H9 (cell line): Measurements from ENCODE around the gene KCTD16. TPM values are rescaled to one million over a fixed set of nuclear protein-coding genes. Genes with fewer than 3 reads are reported as not detected.

Experiments
- DNase-seq: peaks from one replicate; pipeline ENCODE4 v3.0.0-alpha.2; 2017
- H2AFZ ChIP-seq: one replicate; pipeline ENCODE4 v1.6.1; 2013; ENCODE audit warnings: mild to moderate bottlenecking, low read length, control low read depth, moderate library complexity
- H2AK5ac ChIP-seq: 2 replicates; pipeline ENCODE4 v1.6.1; 2013; ENCODE audit warnings: low read length, control low read depth, mixed read lengths; ENCODE audit not compliant: insufficient read length
- H2BK120ac ChIP-seq: one replicate; pipeline ENCODE4 v1.6.1; 2013; ENCODE audit warnings: low read depth, mild to moderate bottlenecking, low read length, control low read depth, inconsistent platforms; ENCODE audit not compliant: poor library complexity, severe bottlenecking
- H2BK12ac ChIP-seq: 2 replicates; pipeline ENCODE4 v1.6.1; 2013; ENCODE audit warnings: low read length, control low read depth, mixed read lengths, low read depth; ENCODE audit not compliant: insufficient read length
- H2BK15ac ChIP-seq: 2 replicates; pipeline ENCODE4 v1.6.1; 2013; ENCODE audit warnings: low read depth, low read length, control low read depth
- H2BK20ac ChIP-seq: one replicate; pipeline ENCODE4 v1.6.1; 2013; ENCODE audit warnings: low read depth, mild to moderate bottlenecking, low read length, control low read depth, inconsistent platforms; ENCODE audit not compliant: poor library complexity, severe bottlenecking
- H2BK5ac ChIP-seq: 2 replicates; pipeline ENCODE4 v1.6.1; 2013; ENCODE audit warnings: low read length, control low read depth, mixed read lengths; ENCODE audit not compliant: insufficient read length
- H3K14ac ChIP-seq: 2 replicates; pipeline ENCODE4 v1.6.1; 2013; ENCODE audit warnings: low read length, control low read depth; ENCODE audit not compliant: insufficient read depth
- H3K18ac ChIP-seq: 2 replicates; pipeline ENCODE4 v1.6.1; 2013; ENCODE audit warnings: low read depth, mild to moderate bottlenecking, mixed read lengths, low read length, control low read depth; ENCODE audit not compliant: insufficient read length
- H3K23ac ChIP-seq: 2 replicates; pipeline ENCODE4 v1.6.1; 2013; ENCODE audit warnings: low read length, control low read depth, mixed read lengths, low read depth; ENCODE audit not compliant: insufficient read length
- H3K23me2 ChIP-seq: 2 replicates; pipeline ENCODE4 v1.6.1; 2013; ENCODE audit warnings: low read depth, mild to moderate bottlenecking, mixed read lengths, low read length, control low read depth; ENCODE audit not compliant: insufficient read length, poor library complexity, severe bottlenecking
- H3K27ac ChIP-seq: 2 replicates; pipeline ENCODE4 v1.5.1; 2013; ENCODE audit warnings: low read length, control low read depth, mixed read lengths, low read depth; ENCODE audit not compliant: insufficient read length
- H3K27me3 ChIP-seq: 2 replicates; pipeline ENCODE4 v1.6.1; 2013; ENCODE audit warnings: low read length, control low read depth, inconsistent platforms; ENCODE audit not compliant: insufficient read depth
- H3K4ac ChIP-seq: 2 replicates; pipeline ENCODE4 v1.6.1; 2013; ENCODE audit warnings: low read depth, mild to moderate bottlenecking, control low read depth, inconsistent platforms, low read length, moderate library complexity
- H3K4me1 ChIP-seq: 2 replicates; pipeline ENCODE4 v1.6.1; 2013; ENCODE audit warnings: low read length, control low read depth, inconsistent platforms; ENCODE audit not compliant: insufficient read depth
- H3K4me2 ChIP-seq: 2 replicates; pipeline ENCODE4 v1.6.1; 2013; ENCODE audit warnings: low read length, control low read depth, mixed read lengths; ENCODE audit not compliant: insufficient read length, insufficient read depth
- H3K56ac ChIP-seq: 2 replicates; pipeline ENCODE4 v1.6.1; 2013; ENCODE audit warnings: low read depth, mild to moderate bottlenecking, mixed read lengths, low read length, control low read depth; ENCODE audit not compliant: insufficient read length
- H3K79me1 ChIP-seq: 2 replicates; pipeline ENCODE4 v1.6.1; 2013; ENCODE audit warnings: low read depth, mild to moderate bottlenecking, moderate library complexity, low read length, control low read depth, inconsistent platforms; ENCODE audit not compliant: insufficient read depth, poor library complexity, severe bottlenecking
- H3K79me2 ChIP-seq: 2 replicates; pipeline ENCODE4 v1.6.1; 2013; ENCODE audit warnings: low read length, control low read depth, inconsistent platforms; ENCODE audit not compliant: insufficient read depth
- H3K9ac ChIP-seq: 2 replicates; pipeline ENCODE4 v1.6.1; 2013; ENCODE audit warnings: low read length, control low read depth, mixed read lengths; ENCODE audit not compliant: insufficient read length; ENCODE audit errors: extremely low read depth
- H3K9me3 ChIP-seq: one replicate; pipeline ENCODE4 v1.6.1; 2013; ENCODE audit warnings: low read depth, low read length, inconsistent platforms; ENCODE audit not compliant: control insufficient read depth
- H3T11ph ChIP-seq: one replicate; pipeline ENCODE4 v1.6.1; 2013; ENCODE audit warnings: mild to moderate bottlenecking, low read length, control low read depth, inconsistent platforms
- H4K20me1 ChIP-seq: one replicate; pipeline ENCODE4 v1.6.1; 2013; ENCODE audit not compliant: control insufficient read depth, insufficient read length, insufficient read depth
- H4K5ac ChIP-seq: 2 replicates; pipeline ENCODE4 v1.6.1; 2013; ENCODE audit warnings: low read depth, mild to moderate bottlenecking, mixed read lengths, low read length, control low read depth; ENCODE audit not compliant: insufficient read length
- H4K8ac ChIP-seq: replicated peaks from 2 replicates; pipeline ENCODE4 v1.6.1; 2013; ENCODE audit warnings: low read length, control low read depth, mixed read lengths, low read depth; ENCODE audit not compliant: insufficient read length
- H4K91ac ChIP-seq: 2 replicates; pipeline ENCODE4 v1.6.1; 2013; ENCODE audit warnings: low read depth, mild to moderate bottlenecking, moderate library complexity, mixed read lengths, low read length, control low read depth; ENCODE audit not compliant: insufficient read length
- H3K27ac Mint-ChIP-seq, 3 experiments: 2 replicates in 2 of 3; 3 replicates in 1 of 3; pipeline ENCODE4 v1.8.0; 2020 to 2021; ENCODE audit warnings: mixed read lengths in 3 of 3, mild to moderate bottlenecking in 1 of 3, moderate library complexity in 1 of 3
- H3K27me3 Mint-ChIP-seq: 2 replicates; pipeline ENCODE4 v1.8.0; 2021; ENCODE audit warnings: low read depth, mild to moderate bottlenecking, moderate library complexity, mixed read lengths
- H3K36me3 Mint-ChIP-seq, 3 experiments: 2 replicates in 2 of 3; 3 replicates in 1 of 3; pipeline ENCODE4 v1.8.0; 2020 to 2021; ENCODE audit warnings: low read depth in 3 of 3, mixed read lengths in 3 of 3; ENCODE audit not compliant: insufficient read depth in 1 of 3
- H3K4me1 Mint-ChIP-seq, 2 experiments: 2 replicates each; pipeline ENCODE4 v1.8.0; 2020; ENCODE audit warnings: mixed read lengths in 2 of 2
- H3K4me3 Mint-ChIP-seq, 2 experiments: 2 replicates in 1 of 2; 3 replicates in 1 of 2; pipeline ENCODE4 v1.8.0; 2020 to 2021; ENCODE audit warnings: mild to moderate bottlenecking in 2 of 2, mixed read lengths in 2 of 2, moderate library complexity in 1 of 2
- H3K9me3 Mint-ChIP-seq, 2 experiments: 2 replicates in 1 of 2; 3 replicates in 1 of 2; pipeline ENCODE4 v1.8.0; 2020; ENCODE audit warnings: mild to moderate bottlenecking in 2 of 2, mixed read lengths in 2 of 2, moderate library complexity in 1 of 2
- WGBS: extraction: QIAGEN DNeasy Blood & Tissue Kit; methylation state at CpG from one replicate; pipeline ENCODE4 v1.1.7; 2013; ENCODE audit warnings: missing lambda C conversion rate, low lambda C conversion rate, mixed read lengths; ENCODE audit not compliant: insufficient read length; ENCODE audit errors: extremely low coverage; 5-methylcytosine and 5-hydroxymethylcytosine counted together
- total RNA-seq: library from RNA; stranded (reverse); gene quantifications from 2 replicates; pipeline ENCODE4 v1.2.1, GENCODE V29; 2021
- TF ChIP-seq, protein P1 (sequence below): fragments of 200-600 bp; sonication (generic); conservative IDR thresholded peaks from 3 replicates; pipeline ENCODE4 v1.8.0; 2021; ENCODE audit warnings: antibody characterized with exemption, mild to moderate bottlenecking

KCTD16 gene
- total RNA-seq, 1 experiment from 2014 or later: 0.09 TPM

GRCh38 chr5:144167998-144168397 is 2.7 kb upstream of the KCTD16 start:
- H3K23me2 ChIP-seq: peaks cover 4% of the 10 kb centered on the region
- no peak overlapping the region for H3K56ac ChIP-seq
- H3K9ac ChIP-seq: no peak overlapping the region
- H3K4me2 ChIP-seq: no peak overlapping the region
- no peak overlapping the region for H2BK12ac ChIP-seq
- no peak overlapping the region for H2BK20ac ChIP-seq
- no peak overlapping the region for H4K5ac ChIP-seq
- H3K23ac ChIP-seq: no peak overlapping the region
- H3K9me3 Mint-ChIP-seq: no peaks in the 10 kb centered on the region
- no CpG with 5 or more reads among the region's 3 CpGs for WGBS
- no peak overlapping the region for H3K4ac ChIP-seq
- H3K4me1 ChIP-seq: no peaks in the 10 kb centered on the region
- H2BK5ac ChIP-seq: no peak overlapping the region
- H3T11ph ChIP-seq: no peak overlapping the region
- no peak overlapping the region for H3K18ac ChIP-seq
- no peaks in the 10 kb centered on the region for H4K20me1 ChIP-seq
- H3K4me1 Mint-ChIP-seq: peaks cover 16 to 21% of the 10 kb centered on the region in 2 experiments
- H3K27ac Mint-ChIP-seq: no peak overlapping the region
- H3K9me3 ChIP-seq: no peaks in the 10 kb centered on the region
- H2BK120ac ChIP-seq: no peak overlapping the region
- H3K27ac ChIP-seq: no peak overlapping the region
- H3K27me3 ChIP-seq: no peaks in the 10 kb centered on the region
- no peak overlapping the region for H2AFZ ChIP-seq
- no peak overlapping the region for H3K4me3 Mint-ChIP-seq
- H3K36me3 Mint-ChIP-seq: peaks cover 11 to 39% (median 37%) of the 10 kb centered on the region in 3 experiments; a peak in 6 of 7 replicates
- H4K91ac ChIP-seq: no peak overlapping the region
- no peak overlapping the region for H4K8ac ChIP-seq
- H2AK5ac ChIP-seq: no peak overlapping the region
- no peak overlapping the region for H3K14ac ChIP-seq
- TF ChIP-seq, protein P1, sequence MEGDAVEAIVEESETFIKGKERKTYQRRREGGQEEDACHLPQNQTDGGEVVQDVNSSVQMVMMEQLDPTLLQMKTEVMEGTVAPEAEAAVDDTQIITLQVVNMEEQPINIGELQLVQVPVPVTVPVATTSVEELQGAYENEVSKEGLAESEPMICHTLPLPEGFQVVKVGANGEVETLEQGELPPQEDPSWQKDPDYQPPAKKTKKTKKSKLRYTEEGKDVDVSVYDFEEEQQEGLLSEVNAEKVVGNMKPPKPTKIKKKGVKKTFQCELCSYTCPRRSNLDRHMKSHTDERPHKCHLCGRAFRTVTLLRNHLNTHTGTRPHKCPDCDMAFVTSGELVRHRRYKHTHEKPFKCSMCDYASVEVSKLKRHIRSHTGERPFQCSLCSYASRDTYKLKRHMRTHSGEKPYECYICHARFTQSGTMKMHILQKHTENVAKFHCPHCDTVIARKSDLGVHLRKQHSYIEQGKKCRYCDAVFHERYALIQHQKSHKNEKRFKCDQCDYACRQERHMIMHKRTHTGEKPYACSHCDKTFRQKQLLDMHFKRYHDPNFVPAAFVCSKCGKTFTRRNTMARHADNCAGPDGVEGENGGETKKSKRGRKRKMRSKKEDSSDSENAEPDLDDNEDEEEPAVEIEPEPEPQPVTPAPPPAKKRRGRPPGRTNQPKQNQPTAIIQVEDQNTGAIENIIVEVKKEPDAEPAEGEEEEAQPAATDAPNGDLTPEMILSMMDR: no peak
- no peak for DNase-seq
- H3K79me2 ChIP-seq: no peaks in the 10 kb centered on the region; the same call in 1 of the 2 replicates
- H3K27me3 Mint-ChIP-seq: peaks cover 3% of the 10 kb centered on the region
- no peak overlapping the region for H2BK15ac ChIP-seq
- H3K79me1 ChIP-seq: peaks cover 4% of the 10 kb centered on the region
